Medulla oblongata (tissue), 1 donor: Measurements from ENCODE around the gene KIAA1755.

ENCODE experiments used
- DNase-seq: peaks from one replicate; pipeline ENCODE4 v3.0.0-alpha.2; 2015; ENCODE audit errors: extremely low spot score

Gene KIAA1755, protein sequence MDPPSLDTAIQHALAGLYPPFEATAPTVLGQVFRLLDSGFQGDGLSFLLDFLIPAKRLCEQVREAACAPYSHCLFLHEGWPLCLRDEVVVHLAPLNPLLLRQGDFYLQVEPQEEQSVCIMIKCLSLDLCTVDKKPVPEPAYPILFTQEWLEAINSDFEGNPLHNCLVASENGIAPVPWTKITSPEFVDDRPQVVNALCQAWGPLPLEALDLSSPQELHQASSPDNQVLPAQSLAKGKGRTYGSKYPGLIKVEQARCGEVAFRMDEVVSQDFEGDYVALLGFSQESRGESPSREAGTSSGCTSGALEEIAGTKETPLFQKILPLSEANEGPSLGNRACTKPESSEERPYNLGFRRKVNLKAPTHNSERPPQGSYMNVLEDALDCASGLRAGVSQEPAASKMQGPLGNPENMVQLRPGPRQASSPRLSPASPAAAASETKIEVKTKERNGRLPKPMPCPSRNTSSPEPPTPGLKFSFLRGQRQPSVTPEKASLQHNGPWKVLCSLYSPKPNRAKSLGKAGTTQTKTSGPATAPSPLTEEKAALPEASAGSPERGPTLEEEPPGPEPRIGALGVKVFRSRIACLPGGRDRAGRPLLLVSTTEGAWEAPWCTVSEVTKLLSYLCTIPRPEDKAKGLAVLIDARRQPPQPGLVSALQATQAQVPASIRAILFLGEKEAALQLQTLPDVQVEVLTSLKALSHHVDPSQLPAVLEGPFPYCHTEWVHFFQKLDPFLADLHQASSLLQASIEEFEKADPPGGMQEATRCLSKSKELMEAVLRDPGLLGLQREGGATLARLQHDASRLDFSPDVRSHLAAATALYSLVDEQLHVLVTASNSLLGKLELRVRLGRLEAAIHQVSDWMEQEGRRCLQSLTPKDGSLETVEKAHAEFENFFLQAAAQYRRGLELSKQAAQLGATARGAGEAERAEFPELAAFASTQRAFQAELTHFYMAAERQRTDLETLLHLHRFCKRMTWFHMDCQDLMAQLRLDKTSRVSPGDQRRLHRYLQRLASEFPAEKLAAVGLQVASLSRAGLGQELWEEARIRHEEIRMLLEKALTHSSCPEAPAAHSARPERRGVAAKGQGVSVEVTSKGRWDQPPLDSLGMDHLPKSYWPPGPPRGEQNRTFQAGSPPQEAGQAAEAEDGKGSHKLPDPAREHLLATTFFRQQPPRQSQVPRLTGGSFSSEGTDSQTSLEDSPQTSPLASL

GRCh38 chr20:38260378-38261053, at the start of gene KIAA1755:
KIAA1755 (minus strand) TSS chr20:38260735; CDS start chr20:38260500, 235 bp downstream.
- peak; percentile 64 for DNase-seq

DNA sequence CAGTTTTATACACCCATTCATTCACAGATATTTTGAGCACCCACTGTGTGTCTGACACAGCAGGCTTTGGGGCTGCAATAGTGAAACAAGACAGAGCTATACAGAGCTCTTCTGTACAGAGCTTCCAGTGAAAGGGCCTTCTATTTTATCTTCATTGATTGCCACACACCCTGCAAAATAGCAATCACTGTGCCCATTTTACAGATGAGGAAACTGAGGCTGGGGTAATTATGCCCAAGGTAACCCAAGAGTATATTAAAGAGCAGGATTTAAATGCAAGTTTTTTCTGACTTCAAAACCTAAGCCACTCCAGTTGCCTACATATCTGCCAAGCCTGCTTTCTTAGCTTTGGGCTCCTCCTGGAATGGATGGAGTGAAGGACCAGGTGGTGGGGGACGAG, 47.9 kb upstream of the KIAA1755 start:
- DNase-seq = no peak

DNA sequence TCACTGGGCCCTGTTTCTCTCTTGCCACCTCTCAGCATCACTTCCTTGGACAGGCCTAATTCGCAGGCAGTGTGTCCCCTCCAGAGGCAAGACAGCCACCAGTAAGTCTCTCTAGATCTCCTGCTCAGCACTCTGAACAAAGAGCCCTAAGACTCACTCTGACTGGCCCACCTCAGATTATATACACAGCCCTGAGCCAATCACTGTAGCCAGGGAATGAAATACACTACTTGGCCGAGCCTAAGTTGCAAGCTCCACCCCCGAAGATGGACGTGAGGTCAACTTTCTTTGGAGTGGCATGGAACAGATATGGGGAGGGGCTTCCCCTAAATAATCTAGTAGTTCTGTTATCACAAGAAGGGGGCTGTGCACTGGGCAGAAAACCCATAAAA, 47.5 kb upstream of the KIAA1755 start:
- no peak for DNase-seq

GRCh38 chr20:38307371-38308046, 47.0 kb upstream of the KIAA1755 start:
- no peak for DNase-seq

GRCh38 chr20:38306379-38306778, 45.8 kb upstream of the KIAA1755 start:
- DNase-seq = no peak

- DNase-seq = no peak
Measured at GRCh38 chr20:38305541-38305940, 45.0 kb upstream of the KIAA1755 start.

- DNase-seq = peak; percentile 35
Measured at GRCh38 chr20:38304845-38305447, 44.4 kb upstream of the KIAA1755 start.

DNA sequence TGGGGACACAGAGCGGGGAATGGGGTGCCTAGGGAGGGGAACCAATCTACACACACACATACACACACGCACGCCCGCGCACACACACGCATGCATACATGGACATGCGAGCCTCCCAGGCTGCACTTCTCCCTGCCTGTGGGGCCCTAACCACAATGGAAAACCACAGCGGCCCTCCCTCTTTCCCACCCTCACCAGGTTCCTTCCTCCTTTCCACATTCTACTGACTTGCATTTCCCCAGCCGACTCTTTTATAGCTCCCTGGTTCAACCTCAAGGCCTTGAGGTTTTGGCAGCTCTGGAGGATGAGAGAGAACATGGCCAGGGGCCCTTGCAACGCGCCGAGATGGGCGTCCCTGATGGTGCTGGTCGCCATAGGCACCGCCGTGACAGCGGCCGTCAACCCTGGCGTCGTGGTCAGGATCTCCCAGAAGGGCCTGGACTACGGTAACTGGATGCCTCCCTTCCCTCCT, 43.4 kb upstream of the KIAA1755 start, which contains the start of gene BPI:
Gene BPI, plus strand, starts transcription at position 249 of the 472 bp plus-strand sequence. Its CDS starts 68 bp downstream, at position 317.
- DNase-seq = peak; percentile 40

DNA sequence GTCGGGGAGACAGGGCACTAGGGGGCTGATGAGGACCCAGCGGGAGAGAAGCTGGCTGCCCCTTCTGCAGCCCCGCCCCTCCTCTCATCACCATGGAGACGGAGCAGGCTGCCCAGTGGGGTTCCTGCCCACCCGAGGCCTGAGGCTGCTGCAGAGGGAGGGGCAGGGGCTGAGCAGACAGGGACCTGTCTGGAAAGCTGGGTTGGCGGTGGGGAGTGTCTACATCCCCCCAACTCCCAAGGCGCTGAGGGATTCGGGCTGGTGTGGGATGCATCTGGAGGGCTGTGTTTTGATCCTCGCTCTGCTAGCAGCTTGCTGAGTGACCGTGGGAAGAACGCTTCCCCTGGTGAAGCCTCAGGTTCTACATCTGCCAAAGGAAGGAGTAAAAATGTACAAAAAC, 42.3 kb upstream of the KIAA1755 start:
- no peak for DNase-seq

GRCh38 chr20:38301309-38301708, 40.8 kb upstream of the KIAA1755 start:
- no peak for DNase-seq

GRCh38 chr20:38300438-38300837, 39.9 kb upstream of the KIAA1755 start:
- no peak for DNase-seq

GRCh38 chr20:38299963-38300362, 39.4 kb upstream of the KIAA1755 start:
- no peak for DNase-seq

- DNase-seq = peak; percentile 73
Measured at GRCh38 chr20:38298768-38299288, 38.3 kb upstream of the KIAA1755 start.

- no peak for DNase-seq
Measured at GRCh38 chr20:38297916-38298674, 37.6 kb upstream of the KIAA1755 start.

DNA sequence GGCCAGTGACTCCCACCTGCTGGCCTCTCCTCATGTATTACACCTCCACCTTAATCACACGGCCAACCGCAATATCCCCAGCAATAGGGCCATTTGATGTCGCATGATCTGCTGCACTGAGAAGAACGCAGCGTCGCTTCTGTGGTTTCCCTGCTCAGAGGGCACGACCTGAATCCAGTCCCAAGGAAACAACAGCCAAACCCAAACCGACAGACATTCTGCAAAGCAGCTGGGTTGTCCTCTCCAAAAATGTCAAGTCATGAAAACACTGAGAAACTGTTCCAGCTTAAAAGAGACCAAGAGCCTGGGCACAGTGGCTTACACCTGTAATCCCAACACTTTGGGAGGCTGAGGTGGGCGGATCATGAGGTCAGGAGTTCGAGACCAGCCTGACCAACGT, 35.9 kb upstream of the KIAA1755 start:
- no peak for DNase-seq

DNA sequence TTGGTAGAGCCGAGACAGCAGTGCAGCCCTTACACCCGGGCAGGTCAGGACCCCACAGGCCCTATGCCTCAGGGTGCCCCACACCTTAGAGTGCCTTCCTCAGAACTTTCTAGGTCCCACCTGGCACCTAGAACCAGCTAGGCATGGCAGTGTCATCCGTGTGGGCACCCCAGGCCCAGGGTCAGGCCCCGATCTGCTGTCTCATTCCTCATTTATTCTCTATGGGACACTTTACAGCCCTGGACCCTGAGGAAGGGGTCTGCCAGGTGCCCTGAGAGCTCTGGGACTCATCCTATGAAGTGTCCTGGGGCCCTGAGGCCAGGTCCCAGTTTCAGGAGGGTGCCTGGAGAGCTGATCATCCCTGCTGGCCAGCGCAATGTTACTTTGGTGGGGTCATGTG, 35.3 kb upstream of the KIAA1755 start:
- DNase-seq = no peak

DNA sequence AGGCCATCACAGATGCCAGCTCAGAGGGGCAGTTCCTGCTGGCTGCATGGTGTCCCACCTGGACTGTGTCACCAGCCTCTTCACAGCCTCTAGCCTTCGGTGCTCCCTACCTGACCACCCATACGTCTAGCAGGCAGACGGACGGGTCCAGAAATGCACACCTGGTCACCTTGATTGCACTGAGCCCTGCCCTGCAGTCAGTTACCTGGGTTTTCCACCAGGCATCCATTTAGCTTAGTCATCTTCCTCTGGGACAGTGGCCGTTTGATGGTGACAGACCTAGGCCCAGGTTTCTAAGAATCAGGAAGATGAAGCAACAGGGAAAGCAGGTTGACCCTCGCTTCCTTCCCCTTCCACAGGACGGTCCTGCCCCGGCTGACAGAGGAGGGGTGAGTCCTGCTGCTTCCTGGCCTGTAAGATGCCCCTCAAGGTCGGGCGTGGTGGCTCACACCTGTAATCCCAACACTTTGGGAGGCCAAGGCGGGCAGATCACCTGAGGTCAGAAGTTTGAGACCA, 33.6 kb upstream of the KIAA1755 start:
- DNase-seq = no peak

- DNase-seq = no peak
Measured at GRCh38 chr20:38293491-38294065, 33.0 kb upstream of the KIAA1755 start.

- DNase-seq = no peak
Measured at GRCh38 chr20:38291966-38292365, 31.4 kb upstream of the KIAA1755 start.
